ENCODE data around the gene NBPF6. TPM values are rescaled to one million over a fixed set of nuclear protein-coding genes. Genes with fewer than 3 reads are reported as not detected.
"Not testable (repeated sequence)": the region's sequence is repeated elsewhere in the genome, so short reads cannot be mapped to it uniquely, and the experiment has no call there.

NBPF6 gene, protein sequence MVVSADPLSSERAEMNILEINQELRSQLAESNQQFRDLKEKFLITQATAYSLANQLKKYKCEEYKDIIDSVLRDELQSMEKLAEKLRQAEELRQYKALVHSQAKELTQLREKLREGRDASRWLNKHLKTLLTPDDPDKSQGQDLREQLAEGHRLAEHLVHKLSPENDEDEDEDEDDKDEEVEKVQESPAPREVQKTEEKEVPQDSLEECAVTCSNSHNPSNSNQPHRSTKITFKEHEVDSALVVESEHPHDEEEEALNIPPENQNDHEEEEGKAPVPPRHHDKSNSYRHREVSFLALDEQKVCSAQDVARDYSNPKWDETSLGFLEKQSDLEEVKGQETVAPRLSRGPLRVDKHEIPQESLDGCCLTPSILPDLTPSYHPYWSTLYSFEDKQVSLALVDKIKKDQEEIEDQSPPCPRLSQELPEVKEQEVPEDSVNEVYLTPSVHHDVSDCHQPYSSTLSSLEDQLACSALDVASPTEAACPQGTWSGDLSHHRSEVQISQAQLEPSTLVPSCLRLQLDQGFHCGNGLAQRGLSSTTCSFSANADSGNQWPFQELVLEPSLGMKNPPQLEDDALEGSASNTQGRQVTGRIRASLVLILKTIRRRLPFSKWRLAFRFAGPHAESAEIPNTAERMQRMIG
- total RNA-seq (2021): not detected in 2 replicates
- long read RNA-seq: 0 reads

DNA sequence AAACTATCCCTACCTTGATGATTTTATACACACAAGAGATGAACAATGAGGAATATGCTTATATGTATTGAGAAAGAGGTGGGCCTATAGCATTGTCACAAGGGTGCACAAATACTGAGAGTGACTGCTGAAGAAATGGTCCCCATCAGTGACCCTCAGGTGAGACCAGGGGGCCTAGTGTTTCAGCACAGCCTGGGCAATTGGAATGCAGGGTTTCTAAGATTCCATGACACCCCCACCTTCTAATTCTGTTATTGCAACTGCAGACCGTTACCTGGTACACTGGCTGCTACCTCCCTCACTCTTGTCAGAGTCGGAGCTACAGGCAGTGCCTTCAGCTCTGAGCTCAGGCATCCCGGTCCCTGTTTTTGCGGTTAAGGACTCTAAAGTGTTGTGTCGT lies at the start of gene NBPF6:
NBPF6 (plus strand) TSS at position 301 of the 400 bp plus-strand sequence. CDS start 259 bp downstream, outside the sequence.
- no CpG with 5 or more reads among the region's 5 CpGs for WGBS (ENCODE audit: extremely low coverage, insufficient read length, low lambda C conversion rate)

DNA sequence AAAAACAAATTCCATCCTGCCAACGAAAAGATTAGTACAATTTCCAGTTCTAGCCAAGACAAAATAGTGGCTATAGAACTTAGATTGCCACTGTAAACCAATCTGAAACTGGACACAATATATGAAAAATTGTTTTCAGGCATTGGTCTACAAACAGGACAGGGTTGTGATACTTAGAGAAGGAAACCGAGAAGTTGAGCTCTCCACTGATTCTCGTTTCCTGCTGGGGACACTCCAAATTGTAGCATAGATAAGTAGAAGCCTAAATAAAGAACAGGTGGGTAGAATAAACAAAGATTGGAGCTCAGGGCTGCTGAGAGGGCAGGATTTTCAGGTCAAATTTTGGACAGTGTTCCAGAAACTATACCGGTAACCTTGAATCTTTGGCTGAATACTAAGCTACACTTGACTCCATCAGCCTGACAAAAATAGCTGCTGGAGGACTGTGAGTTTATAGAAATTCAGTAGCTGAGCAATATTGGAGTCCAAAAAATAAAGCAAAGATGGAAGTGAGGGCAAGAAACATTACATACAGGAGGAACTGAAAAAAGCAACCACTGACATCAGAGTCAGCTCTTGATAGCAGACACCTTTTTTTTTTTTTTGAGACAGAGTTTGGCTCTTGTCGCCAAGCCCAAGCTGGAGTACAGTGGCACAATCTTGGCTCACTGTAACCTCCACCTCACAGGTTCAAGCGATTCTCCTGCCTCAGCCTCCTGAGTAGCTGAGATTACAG lies 38.9 kb upstream of the NBPF6 start:
- not testable (repeated sequence) for H2AK5ac ChIP-seq (ENCODE audit: insufficient read length, low read length); H3K4me3 Mint-ChIP-seq; H3K4me1 Mint-ChIP-seq; H2BK15ac ChIP-seq (ENCODE audit: low read depth, low read length); H3K79me1 ChIP-seq (ENCODE audit: insufficient read depth, low read depth, low read length, poor library complexity, severe bottlenecking); H4K20me1 ChIP-seq (ENCODE audit: control insufficient read depth, insufficient read depth, insufficient read length); H3K27me3 Mint-ChIP-seq (ENCODE audit: low read depth); H3K4me1 ChIP-seq (ENCODE audit: insufficient read depth, low read length); H4K8ac ChIP-seq (replicated peaks; ENCODE audit: insufficient read length, low read depth, low read length); H3K79me2 ChIP-seq (ENCODE audit: insufficient read depth, low read length); H3K9me3 ChIP-seq (ENCODE audit: control insufficient read depth, low read depth, low read length); H2AFZ ChIP-seq (ENCODE audit: low read length); H3K23ac ChIP-seq (ENCODE audit: insufficient read length, low read depth, low read length); H3T11ph ChIP-seq (ENCODE audit: low read length); H3K4ac ChIP-seq (ENCODE audit: low read depth, low read length); H3K36me3 Mint-ChIP-seq (ENCODE audit: insufficient read depth in 1 of 3, low read depth in 3 of 3); H3K23me2 ChIP-seq (ENCODE audit: insufficient read length, low read depth, low read length, poor library complexity, severe bottlenecking); H4K5ac ChIP-seq (ENCODE audit: insufficient read length, low read depth, low read length); H3K9ac ChIP-seq (ENCODE audit: extremely low read depth, insufficient read length, low read length); DNase-seq; H2BK5ac ChIP-seq (ENCODE audit: insufficient read length, low read length); H3K14ac ChIP-seq (ENCODE audit: insufficient read depth, low read length); H2BK20ac ChIP-seq (ENCODE audit: low read depth, low read length, poor library complexity, severe bottlenecking); H3K9me3 Mint-ChIP-seq; H3K4me2 ChIP-seq (ENCODE audit: insufficient read depth, insufficient read length, low read length); H3K27ac Mint-ChIP-seq; H3K18ac ChIP-seq (ENCODE audit: insufficient read length, low read depth, low read length); H3K56ac ChIP-seq (ENCODE audit: insufficient read length, low read depth, low read length); H2BK120ac ChIP-seq (ENCODE audit: low read depth, low read length, poor library complexity, severe bottlenecking); H3K27ac ChIP-seq (ENCODE audit: insufficient read length, low read depth, low read length); H3K27me3 ChIP-seq (ENCODE audit: insufficient read depth, low read length); H4K91ac ChIP-seq (ENCODE audit: insufficient read length, low read depth, low read length); H2BK12ac ChIP-seq (ENCODE audit: insufficient read length, low read depth, low read length)
- no CpG with 5 or more reads among the region's 6 CpGs for WGBS (ENCODE audit: extremely low coverage, insufficient read length, low lambda C conversion rate)

More for the DNA sequence above, at the start of gene NBPF6:
- H3K9me3 Mint-ChIP-seq; H2BK120ac ChIP-seq (ENCODE audit: low read depth, low read length, poor library complexity, severe bottlenecking); H4K5ac ChIP-seq (ENCODE audit: insufficient read length, low read depth, low read length); H3K27me3 Mint-ChIP-seq (ENCODE audit: low read depth); H2BK20ac ChIP-seq (ENCODE audit: low read depth, low read length, poor library complexity, severe bottlenecking); H3T11ph ChIP-seq (ENCODE audit: low read length); H3K4ac ChIP-seq (ENCODE audit: low read depth, low read length); H3K79me1 ChIP-seq (ENCODE audit: insufficient read depth, low read depth, low read length, poor library complexity, severe bottlenecking); DNase-seq; H3K27ac Mint-ChIP-seq; H3K23ac ChIP-seq (ENCODE audit: insufficient read length, low read depth, low read length); H4K91ac ChIP-seq (ENCODE audit: insufficient read length, low read depth, low read length); H2BK15ac ChIP-seq (ENCODE audit: low read depth, low read length); H2AK5ac ChIP-seq (ENCODE audit: insufficient read length, low read length); H3K27me3 ChIP-seq (ENCODE audit: insufficient read depth, low read length); H3K4me1 Mint-ChIP-seq; H3K79me2 ChIP-seq (ENCODE audit: insufficient read depth, low read length); H4K8ac ChIP-seq (replicated peaks; ENCODE audit: insufficient read length, low read depth, low read length); H3K9ac ChIP-seq (ENCODE audit: extremely low read depth, insufficient read length, low read length); H3K18ac ChIP-seq (ENCODE audit: insufficient read length, low read depth, low read length); H3K14ac ChIP-seq (ENCODE audit: insufficient read depth, low read length); H2BK12ac ChIP-seq (ENCODE audit: insufficient read length, low read depth, low read length); H3K4me1 ChIP-seq (ENCODE audit: insufficient read depth, low read length); H3K4me3 Mint-ChIP-seq; H3K56ac ChIP-seq (ENCODE audit: insufficient read length, low read depth, low read length); H3K23me2 ChIP-seq (ENCODE audit: insufficient read length, low read depth, low read length, poor library complexity, severe bottlenecking); H3K36me3 Mint-ChIP-seq (ENCODE audit: insufficient read depth in 1 of 3, low read depth in 3 of 3); H2AFZ ChIP-seq (ENCODE audit: low read length); H3K27ac ChIP-seq (ENCODE audit: insufficient read length, low read depth, low read length); H2BK5ac ChIP-seq (ENCODE audit: insufficient read length, low read length); H3K9me3 ChIP-seq (ENCODE audit: control insufficient read depth, low read depth, low read length); H4K20me1 ChIP-seq (ENCODE audit: control insufficient read depth, insufficient read depth, insufficient read length); H3K4me2 ChIP-seq (ENCODE audit: insufficient read depth, insufficient read length, low read length): not testable (repeated sequence)
